GM18502 (cell line): Measurements from ENCODE around the gene SAMD1.
A peak's percentile ranks its signal among the peaks of the same experiment; 100 is the strongest.

ENCODE experiments used
- ATAC-seq: cut with Tn5 transposase; IDR thresholded peaks from one replicate; pipeline ENCODE4 v1.9.1; 2021; ENCODE audit warnings: mild to moderate bottlenecking; ENCODE audit not compliant: unreplicated experiment, poor library complexity

The SAMD1 gene

DNA sequence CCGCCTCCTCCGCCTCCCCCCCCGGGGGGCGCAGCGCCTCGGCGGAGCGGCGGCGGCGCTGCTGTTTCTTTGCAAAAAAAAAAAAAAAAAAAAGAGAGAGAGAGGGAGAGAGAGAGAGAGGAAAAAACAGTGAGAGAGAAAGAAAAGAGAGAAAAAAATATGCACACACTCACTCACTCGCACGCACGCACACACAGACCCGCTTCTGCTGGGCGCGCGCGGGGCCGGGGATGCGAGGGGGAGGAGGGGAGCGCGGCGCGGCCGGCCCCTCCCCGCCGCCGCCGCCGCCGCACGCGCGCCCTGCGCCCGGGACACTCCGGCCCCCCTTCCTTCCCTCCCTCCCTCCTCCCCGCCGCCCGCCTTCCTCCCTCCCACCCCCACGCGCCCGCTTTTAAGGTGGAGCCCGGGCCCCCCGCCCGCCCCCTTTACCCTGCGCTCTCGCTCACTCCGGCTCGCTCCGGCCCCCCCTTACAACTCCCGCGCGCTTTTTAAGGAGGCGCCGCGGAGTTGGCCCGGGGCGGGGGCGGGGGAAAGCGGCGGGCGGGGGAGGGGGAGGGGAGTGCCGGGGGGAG is at the start of gene SAMD1:
Gene SAMD1, minus strand, starts transcription at position 243 of the 572 bp plus-strand sequence.
- peak; percentile 35 for ATAC-seq

DNA sequence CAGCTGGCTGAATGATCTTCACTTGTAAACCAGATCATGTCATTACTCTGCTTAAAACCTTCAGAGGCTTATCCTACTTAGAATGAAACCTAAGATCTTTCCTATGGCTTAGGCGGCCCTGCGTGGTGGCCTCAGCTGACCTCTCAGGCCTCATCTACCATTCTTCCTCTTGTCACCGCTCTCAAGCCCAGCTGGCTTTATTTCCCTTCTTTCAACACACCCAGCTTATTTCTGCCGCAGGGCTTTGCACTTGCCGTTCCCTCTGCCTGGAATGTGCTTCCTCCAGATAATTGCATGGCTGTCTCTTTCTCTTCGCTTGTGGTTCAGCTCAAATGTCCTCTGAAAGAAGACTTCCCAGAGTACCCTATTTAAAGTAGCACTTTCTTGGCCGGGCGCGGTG is 49.4 kb upstream of the SAMD1 start:
- ATAC-seq = no peak

DNA sequence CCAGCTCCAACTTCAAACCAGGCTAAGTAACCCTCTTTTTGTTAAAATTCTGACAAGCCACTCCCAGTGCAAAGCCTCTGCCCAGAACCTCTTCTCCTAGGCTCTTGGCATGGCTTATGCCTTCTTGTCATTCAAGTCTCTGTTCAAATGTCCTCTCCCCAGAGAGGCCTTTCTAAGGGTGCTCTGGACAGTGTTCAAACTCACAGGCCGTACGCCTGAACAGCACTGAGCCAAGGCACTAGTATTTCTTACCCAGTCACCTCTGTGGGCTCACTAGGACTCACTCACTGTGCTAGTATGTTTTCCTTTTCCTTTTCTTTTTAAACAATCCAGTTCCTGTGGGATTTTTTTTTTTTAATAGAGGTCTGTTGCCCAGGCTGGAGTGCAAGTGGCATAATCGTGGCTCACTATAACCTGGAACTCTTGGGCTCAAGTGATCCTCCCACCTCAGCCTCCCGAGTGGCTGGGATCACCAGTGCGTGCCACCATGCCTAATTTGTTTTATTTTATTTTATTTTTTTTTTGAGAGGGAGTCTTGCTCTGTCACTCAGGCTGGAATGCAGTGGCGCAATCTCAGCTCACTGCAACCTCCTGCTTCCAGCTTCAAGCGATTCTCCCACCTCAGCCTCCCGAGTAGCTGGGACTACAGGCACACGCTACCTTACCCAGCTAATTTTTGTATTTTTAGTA is 48.2 kb upstream of the SAMD1 start:
- ATAC-seq = no peak

DNA sequence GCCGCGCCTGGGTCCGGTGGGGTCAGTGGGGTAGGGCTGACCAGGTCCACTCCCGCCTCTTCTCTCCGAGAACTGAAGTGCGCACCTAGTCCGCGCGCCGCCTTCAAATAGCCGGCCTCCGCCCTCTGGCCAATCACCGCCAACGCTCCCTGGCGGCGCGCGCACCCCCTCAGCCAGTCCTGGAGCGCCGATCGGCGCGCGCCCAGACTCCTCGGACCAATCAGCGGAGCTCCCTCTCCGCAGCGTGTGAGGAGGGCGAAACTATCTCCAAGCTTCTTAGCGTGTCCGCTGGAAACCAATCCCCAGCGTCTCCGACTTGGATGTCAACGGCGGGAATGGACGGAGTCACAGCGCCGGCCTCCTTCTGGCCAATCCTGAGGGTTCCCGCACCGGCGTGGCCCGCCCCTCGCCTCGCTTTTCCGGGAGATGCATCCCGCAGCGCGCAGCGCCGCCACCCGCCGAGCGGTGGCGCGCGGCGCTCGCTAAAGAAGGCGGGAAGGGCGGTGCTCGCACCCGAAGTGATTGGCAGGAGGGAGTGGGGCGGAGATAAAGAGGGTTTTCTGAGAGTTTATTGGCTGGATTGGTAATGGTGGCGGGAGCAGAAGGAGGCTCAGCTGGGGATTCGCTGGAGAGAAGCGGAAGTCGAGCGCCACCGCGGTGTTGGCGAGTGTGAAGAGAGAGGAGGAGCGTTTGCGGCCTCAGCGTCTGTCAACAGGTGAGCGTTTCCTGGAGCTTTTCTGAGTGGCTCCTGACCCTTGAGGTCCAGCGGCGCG is 46.1 kb upstream of the SAMD1 start, which contains the start of gene ASF1B:
Gene ASF1B, minus strand, starts transcription at position 81 of the 773 bp plus-strand sequence. CDS start 133 bp downstream, outside the sequence.
- ATAC-seq = peak; percentile 80

DNA sequence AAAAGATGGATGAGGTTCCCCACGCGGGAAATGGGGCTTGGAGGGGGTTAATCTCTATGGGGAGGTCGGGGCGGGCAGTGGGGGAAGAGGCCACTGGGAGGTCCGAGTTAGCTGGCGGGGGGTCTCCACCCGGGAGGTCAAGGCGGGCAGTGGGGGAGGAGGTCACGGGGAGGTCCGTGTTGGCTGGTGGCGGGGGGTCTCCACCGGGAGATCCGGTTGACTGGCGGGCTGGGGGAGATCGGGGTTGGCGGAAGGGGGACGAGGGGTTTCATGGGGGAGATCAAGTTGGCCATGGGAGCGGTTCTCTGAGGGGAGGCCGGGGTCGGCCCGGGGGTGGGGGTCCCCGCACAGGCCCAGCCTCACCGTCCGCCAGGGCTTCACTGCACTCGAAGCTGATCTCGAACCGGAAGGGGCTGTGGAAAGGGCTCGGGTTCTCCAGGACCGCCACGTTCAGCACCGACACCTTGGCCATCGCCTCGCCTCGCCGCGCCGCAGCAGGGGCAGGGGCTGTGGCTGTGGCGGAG is 45.5 kb upstream of the SAMD1 start:
- no peak for ATAC-seq

DNA sequence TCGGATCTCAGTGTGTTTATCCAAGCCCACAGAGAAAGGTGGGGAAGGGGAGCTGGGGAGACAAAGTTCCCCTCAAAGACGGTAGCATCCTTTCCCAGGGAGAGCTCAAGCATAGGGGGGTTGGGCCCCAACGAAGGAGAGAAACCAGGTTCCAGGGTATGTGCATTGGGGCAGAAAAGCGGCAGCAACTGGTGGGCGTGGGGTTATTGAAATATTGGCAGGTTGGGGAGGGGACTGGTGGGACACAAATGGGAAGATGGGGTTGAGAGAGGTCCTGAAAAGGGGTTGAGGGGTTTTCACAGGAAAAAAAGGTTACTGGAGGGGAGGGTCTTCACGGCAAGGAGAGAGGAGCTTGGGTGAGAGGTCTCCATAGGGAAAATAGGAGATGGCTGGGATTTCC is 44.8 kb upstream of the SAMD1 start:
- no peak for ATAC-seq

DNA sequence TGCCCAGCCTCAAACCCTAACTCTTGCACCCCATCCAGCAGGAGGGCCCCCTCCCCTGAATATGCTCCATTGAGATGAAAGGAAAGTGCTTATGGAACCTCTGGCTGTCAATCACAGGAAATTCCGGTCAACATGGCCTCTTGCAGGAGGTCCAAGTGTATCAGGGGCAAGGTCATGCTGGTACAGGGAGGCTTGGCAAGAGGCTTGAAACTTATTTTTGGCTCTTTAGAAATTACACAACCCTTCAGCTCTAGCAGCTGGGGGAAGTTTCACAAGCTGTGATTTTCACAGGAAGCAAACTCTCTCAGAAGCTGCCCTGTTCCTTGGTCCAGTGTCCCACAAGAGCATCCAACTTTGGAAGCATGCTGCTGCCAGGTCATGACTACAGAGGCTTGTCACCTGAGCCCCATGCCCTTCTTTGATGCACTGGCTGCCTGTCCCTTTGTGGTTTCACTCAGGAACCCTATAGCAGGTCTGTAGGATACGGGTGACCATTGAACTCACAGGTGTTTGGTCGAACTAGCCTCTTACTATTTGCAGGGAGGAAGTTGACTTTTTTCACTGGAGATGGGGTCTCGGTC is 37.5 kb upstream of the SAMD1 start:
- ATAC-seq = no peak

DNA sequence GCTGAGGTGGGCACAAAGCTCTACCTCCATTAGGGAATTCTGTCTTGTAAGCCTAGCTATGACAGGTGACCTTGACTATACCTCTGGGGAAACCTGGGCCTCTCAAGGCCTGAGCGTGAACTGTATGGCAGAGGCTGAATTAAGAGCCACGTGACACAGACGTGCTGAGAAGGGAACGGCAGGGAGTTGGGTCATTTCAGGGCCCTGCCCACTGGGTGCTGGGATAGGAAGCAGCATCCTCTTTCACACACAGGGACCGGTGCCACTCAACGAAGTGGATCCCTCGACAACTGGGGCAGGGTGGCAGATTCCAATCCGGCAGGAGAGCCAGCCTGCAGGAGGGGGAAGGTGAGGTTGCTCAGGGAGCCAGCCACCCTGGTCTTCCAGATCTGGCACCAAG is 36.6 kb upstream of the SAMD1 start:
- no peak for ATAC-seq

DNA sequence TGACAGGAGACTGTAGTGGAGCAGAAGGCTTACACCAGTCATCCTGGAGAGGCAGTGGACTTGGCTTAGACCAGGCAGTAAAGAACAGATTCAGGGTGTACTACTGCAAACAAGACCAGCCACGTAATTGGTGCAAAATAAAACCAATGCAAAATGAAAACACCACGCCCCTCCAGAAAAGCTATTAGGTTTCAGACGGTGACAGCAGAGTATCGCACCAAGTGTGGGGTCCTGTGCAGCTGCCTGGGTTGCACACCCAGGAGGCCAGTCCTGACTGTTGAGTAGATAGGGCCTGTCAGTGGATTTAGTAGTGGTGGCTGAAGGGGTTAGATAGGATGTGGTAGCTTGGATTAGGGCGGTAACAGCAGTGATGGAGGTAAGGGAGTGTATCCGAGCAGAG is 32.4 kb upstream of the SAMD1 start:
- ATAC-seq = no peak

DNA sequence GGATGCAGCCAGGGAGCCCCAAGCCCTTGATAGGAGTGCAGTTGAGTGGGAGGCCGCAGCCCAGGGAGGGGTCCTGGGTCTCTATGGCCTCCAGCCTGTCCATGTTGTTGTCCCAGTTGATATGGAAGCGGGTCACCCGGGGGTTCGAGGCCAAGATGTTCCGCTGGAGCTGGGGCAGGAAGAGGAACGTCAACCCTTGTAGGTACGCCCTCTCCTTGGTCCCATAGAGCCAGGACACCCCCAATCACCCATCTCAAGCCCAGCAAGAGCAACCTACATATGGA is 29.9 kb upstream of the SAMD1 start:
- no peak for ATAC-seq

DNA sequence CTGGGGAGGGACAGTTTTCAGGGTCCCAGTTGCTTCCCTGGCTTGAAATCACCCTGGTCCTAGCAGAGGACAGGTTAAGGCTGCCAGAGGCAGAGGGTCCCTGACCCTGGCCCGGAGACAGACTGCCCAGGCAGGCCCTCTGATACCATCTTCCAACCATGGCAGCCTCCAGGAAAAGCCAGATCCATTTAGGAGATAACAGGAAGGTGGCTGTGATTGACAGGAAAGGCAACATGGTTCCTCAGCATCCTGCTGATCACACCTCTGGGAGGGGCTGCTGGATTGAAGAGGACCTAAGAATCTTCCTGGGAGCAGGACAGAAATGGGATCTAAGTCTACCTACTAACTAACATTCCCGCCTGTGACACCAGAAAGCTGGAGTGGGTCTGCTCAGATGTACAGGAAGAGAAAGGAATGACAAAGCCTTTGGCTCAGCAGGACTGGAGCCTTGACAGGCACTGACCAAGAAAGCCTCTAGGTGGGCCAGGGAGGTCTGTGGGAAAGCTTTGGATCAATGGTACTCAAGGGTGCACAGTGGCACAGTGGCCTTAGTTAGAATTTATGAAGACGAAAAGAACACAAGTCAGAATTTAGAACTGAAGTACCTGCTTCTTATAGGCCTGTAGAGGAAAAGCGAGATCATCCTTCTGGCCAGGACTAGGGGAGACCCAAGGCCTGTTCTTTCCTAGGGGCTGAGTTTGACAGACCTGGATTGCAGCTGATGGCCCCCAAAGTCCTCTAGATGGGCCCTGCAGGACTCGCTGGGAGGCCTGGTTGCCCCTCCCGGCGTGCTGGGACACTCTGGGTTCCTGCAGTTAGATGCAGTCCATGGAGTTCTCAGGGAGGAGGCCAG is 29.3 kb upstream of the SAMD1 start:
- ATAC-seq = no peak

DNA sequence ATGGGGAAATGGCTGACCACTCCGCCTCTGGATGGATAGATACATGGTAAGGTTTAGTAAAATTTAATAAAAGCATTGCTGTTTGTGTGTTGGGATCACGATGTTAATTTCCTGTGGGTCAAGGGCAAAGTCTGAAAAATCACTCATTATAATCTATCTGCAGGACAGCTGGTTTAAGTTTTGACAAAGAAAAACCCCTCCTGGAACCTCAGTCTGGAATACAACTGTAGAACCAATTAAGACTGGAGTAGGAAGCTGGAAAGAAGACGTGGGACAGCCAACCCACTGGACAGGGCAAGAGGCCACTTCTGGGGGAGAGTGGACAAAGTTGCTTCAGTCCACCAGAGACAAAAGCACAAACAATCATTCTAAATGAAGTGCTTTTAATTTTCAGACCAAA is 28.6 kb upstream of the SAMD1 start:
- ATAC-seq = no peak

DNA sequence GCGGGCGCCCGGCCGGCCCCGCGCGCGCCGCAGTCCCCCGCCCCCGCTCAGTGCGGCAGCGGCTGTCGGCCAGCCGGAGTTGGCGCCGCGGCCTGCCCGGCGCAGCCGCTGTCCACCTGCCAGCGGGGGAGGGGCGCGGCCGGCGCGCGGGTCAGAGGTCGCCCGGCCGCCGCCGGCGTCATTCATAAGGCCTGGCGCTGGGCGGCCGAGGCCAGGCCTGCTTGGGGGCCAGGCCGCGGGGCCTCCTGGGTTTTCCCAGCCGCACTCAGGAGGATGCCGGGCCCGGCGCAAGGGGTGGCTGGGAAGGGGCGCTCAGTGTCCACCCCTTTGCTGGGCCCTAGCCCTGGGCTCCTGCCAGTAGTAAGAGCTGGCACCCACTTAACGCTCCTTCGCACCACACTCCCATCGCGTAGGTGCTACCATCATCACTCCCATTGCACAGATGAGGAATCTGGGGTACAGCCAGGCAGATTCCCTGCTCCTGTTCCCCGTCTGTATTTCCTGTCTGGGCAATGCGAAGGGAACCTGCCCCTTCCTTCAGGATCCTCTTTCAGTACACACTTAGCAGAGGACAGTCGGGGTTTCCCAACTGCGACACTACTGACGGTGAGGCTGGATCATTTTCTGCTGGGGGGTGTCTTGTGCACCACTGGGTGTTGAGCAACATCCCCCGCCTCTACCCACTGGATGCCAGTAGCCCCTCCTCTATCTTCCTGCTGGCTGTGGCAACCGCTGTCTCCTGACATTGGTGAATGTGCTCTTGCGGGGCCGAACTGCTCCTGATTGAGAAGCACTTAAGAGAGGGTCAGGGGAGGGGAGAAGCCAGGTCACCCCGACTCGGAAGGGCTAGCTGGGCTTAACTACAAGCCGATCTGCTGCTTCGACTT is 27.9 kb upstream of the SAMD1 start:
- ATAC-seq = no peak

DNA sequence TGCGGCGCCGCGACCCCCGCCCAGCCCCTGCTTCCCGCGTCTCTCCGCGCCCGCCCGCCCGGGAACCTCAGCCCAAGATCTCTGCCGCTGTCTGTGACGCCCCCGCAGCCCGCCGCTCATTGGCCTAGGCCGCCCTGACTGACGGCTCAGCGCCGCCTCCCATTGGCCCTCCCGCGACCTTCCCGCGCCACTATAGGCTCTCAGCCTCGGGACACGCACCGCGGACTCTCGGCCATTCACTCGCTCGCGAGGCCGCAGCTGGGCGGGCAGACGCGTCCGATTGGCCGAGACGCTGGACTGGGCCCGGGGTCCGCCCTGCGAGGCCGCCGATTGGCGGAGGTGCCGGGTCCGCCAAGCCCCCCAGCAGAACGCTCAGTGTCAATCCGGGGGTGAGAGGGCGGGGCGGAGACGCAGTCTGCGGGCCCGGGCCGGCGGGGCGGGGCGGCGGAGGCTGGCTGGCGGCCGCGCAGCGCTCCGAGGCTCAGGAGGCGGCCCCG is 27.2 kb upstream of the SAMD1 start, which contains the start of gene PRKACA:
Gene PRKACA, minus strand, starts transcription at position 95 of the 497 bp plus-strand sequence. CDS start 215 bp downstream, outside the sequence.
- peak; percentile 92 for ATAC-seq

DNA sequence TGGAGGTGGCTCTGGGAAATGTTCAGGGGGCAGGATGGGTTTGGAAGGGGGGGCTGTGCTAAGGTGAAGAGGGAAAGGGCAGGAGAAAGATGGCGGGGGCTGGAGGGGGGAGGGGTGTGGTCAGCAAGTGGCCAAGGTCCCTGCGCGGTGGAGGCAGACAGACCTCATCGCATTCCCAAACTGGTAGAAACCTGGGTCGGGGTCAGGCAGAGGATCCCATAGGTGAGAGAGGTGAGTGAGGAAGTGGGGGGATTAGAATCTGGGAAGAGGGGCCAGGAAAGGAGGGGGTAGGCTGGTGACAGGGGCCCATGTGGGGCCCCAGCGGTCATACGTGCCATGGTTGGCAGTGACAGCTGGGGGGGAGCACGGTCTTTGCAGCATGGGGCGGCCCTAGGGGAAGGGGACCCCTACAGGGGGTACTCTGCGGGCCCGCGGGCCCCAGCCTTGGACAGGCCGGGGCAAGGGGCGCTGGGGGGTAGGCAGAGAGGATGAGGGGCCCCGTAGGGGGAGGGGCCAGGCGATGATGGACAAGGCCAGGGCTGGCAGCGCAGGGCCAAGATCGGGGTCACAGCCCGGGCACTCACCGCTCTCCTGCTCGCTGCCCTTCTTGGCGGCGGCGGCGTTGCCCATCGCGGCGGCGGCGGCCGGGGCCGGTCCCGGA is 26.5 kb upstream of the SAMD1 start:
- ATAC-seq = peak; percentile 1

DNA sequence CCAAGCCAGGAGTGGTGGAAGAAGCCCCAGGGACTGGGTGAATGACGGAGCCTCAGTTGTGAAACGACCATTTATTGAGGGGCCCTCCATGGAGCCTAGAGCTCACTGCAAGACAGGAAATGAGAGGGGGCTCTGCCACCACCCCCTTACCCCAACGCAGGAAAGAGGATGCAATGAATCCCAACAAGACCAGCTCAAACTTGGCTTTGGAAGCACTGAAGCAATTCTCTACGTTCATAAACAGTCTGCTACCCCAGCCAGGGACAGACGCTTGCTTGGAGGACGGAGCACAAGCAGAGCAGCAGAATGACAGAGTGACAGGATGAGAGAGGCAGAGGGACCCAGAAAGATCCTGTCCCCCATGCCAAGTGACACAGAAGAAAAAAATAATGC is 26.0 kb upstream of the SAMD1 start:
- ATAC-seq = no peak

DNA sequence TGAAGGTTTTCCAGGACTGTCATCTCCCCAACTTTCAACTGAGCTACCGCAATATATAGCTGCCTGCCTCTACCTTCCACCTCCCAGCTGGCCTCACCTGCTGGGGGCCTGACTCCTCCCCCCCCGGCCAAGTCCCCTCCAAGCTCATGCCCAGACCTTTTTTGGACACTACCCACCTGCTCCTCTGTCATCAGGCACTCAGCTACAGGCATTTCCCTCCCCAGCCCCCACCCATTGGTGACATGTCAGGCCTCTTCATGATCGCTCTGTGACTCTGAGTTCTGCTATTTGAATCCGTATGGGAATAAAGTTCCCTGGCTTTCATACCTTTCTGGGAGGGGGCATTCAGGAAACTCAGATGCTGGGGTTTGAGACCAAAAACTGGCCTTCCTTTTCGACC is 25.2 kb upstream of the SAMD1 start:
- no peak for ATAC-seq

DNA sequence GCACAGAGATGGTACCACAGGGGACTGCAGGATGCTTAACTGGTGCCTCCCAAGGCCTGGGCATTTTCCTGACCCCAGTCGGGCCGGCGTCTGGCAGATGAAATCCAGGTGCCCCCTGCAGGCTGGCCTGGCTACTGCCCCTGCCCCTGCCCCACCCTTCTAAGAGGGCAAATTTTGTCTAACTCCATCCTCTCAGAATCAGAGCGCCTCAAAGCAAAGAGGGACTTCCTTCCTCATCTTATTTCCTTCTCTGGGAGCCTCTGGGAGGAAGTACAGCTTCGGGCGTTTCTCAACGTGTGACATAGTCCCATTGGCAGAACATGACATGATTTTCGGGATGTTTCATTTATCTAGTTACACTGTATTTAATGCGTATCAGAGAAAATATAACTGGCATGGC is 24.3 kb upstream of the SAMD1 start:
- no peak for ATAC-seq
